ENCODE measurements around the gene ADAMTSL1. TPM values are rescaled to one million over a fixed set of nuclear protein-coding genes. Genes with fewer than 3 reads are reported as not detected.

The ADAMTSL1 gene
- total and polyA plus RNA-seq, 2 of the 8 experiments (the other 6 are each of a cell fraction or from before 2014, with no cell fraction given) = 0.84 to 1.1 TPM

- TF ChIP-seq USF2 (IDR thresholded peaks at IDR 0.05; ENCODE audit: low read length) (no peak), ATF2 (IDR thresholded peaks at IDR 0.05; ENCODE audit: low read length) (no peak), MAX (IDR thresholded peaks at IDR 0.05) (no peak), HDAC6 (IDR thresholded peaks at IDR 0.05; ENCODE audit: low read depth, low read length) (no peak)
Observed at GRCh38 chr9:18703901-18704379, 230.0 kb downstream of the ADAMTSL1 start (continued).

Data from H1 (cell line).